ENCODE data around the gene PIGT. TPM values are rescaled to one million over a fixed set of nuclear protein-coding genes. Genes with fewer than 3 reads are reported as not detected.
A peak's percentile ranks its signal among the peaks of the same experiment; 100 is the strongest.

The PIGT gene
- total RNA-seq, 2 experiments from 2014 or later = 44.0 to 65.7 TPM

DNA sequence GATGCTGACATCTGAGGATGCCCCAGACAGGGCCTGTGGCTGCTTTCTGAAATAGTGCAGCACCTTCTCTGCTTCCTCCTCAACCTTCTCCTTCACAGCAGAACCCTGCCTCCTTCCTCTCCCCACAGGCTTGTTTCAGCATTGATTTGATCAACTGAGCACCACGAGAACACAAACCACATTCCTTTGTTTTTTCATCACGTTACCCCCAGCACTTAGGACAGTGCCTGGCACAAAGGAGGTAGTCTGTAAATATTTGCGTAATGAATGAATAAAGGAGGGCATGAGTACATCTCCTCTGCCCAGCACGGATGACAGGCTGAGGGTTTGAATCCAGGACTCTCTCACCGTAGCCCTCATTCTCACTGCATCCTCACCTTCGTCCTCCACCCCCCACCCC, 32.3 kb downstream of the PIGT start:
- ChIA-PET POLR2A (no interaction called here), CTCF (interaction anchor here (2.7 kb wide), 1 partner anchor 136 kb away, joined by 19 read pairs; no protein-coding TSS in a partner anchor)
- H3K4me3 Mint-ChIP-seq = no peak overlapping the region
- H3K27ac Mint-ChIP-seq = no peak overlapping the region
- no peak for DNase-seq
- no peak for ATAC-seq
- H3K36me3 Mint-ChIP-seq (ENCODE audit: low read depth) = no peaks in the 10 kb centered on the region
- peaks cover 16% of the 10 kb centered on the region for H3K4me1 Mint-ChIP-seq
- peaks cover 8% of the 10 kb centered on the region for H3K27me3 Mint-ChIP-seq
- H3K9me3 Mint-ChIP-seq (ENCODE audit: low read depth) = no peaks in the 10 kb centered on the region
- intact Hi-C loops (cut with DNase I, micrococcal nuclease) = no loop called here

- intact Hi-C loops (cut with DNase I, micrococcal nuclease) = no loop called here
- peaks cover 6% of the 10 kb centered on the region for H3K4me1 Mint-ChIP-seq
- ATAC-seq = no peak
These were observed 33.6 kb downstream of the PIGT start for GRCh38 chr20:45449528-45449927.

GRCh38 chr20:45450097-45450818, 34.3 kb downstream of the PIGT start:
- H3K27me3 Mint-ChIP-seq = peaks cover 4% of the 10 kb centered on the region
- no peak overlapping the region for H3K27ac Mint-ChIP-seq
- peak; percentile 53 for ATAC-seq
- H3K36me3 Mint-ChIP-seq (ENCODE audit: low read depth) = no peaks in the 10 kb centered on the region
- intact Hi-C loops (cut with DNase I, micrococcal nuclease) = loop anchor here (1.0 to 5.0 kb wide), 3 partner anchors 76 to 131 kb away; partner anchors contain the start of gene SYS1 (in 1 of the 2)
- peak; percentile 24 for DNase-seq
- H3K4me3 Mint-ChIP-seq = no peak overlapping the region
- ChIA-PET CTCF (interaction anchor here (0.6 to 4.8 kb wide), 24 partner anchors 9 to 349 kb away, joined by 3 to 48 read pairs (median 4); partner anchors contain the start of gene SYS1), POLR2A (interaction anchor here (0.5 kb wide), 1 partner anchor 408 kb away, joined by 9 read pairs; no protein-coding TSS in a partner anchor)
- no peaks in the 10 kb centered on the region for H3K9me3 Mint-ChIP-seq (ENCODE audit: low read depth)
- H3K4me1 Mint-ChIP-seq = peaks cover 2% of the 10 kb centered on the region

More at GRCh38 chr20:45449528-45449927, 33.6 kb downstream of the PIGT start:
- no peaks in the 10 kb centered on the region for H3K36me3 Mint-ChIP-seq (ENCODE audit: low read depth)
- DNase-seq = no peak
- ChIA-PET CTCF (interaction anchor here (0.6 to 4.8 kb wide), 24 partner anchors 10 to 350 kb away, joined by 3 to 48 read pairs (median 4); partner anchors contain the start of gene SYS1), POLR2A (no interaction called here)
- H3K27me3 Mint-ChIP-seq = peaks cover 8% of the 10 kb centered on the region
- no peaks in the 10 kb centered on the region for H3K9me3 Mint-ChIP-seq (ENCODE audit: low read depth)
- no peak overlapping the region for H3K4me3 Mint-ChIP-seq
- no peak overlapping the region for H3K27ac Mint-ChIP-seq

- H3K4me3 Mint-ChIP-seq = no peak overlapping the region
- no peak overlapping the region for H3K27ac Mint-ChIP-seq
- intact Hi-C loops (cut with DNase I, micrococcal nuclease) = loop anchor here in 1 of 2 experiments (5.0 kb wide), 1 partner anchor 90 kb away; the partner anchor contains the start of gene SYS1
- H3K27me3 Mint-ChIP-seq = no peaks in the 10 kb centered on the region
- no peak for ATAC-seq
- no peaks in the 10 kb centered on the region for H3K9me3 Mint-ChIP-seq (ENCODE audit: low read depth)
- CTCF ChIA-PET = interaction anchor here (0.6 to 4.8 kb wide), 14 partner anchors 9 to 331 kb away, joined by 3 to 48 read pairs (median 4); partner anchors contain the start of gene MATN4
- no peak for DNase-seq
- no peaks in the 10 kb centered on the region for H3K4me1 Mint-ChIP-seq
- no peaks in the 10 kb centered on the region for H3K36me3 Mint-ChIP-seq (ENCODE audit: low read depth)
- POLR2A ChIA-PET = no interaction called here
These were observed 36.3 kb downstream of the PIGT start for GRCh38 chr20:45452238-45452637.

GRCh38 chr20:45452772-45453691, 37.1 kb downstream of the PIGT start:
- no peak for DNase-seq
- ChIA-PET CTCF (interaction anchor here (0.6 to 4.8 kb wide), 25 partner anchors 9 to 1762 kb away, joined by 3 to 48 read pairs (median 4); partner anchors contain the start of genes MATN4 and SYS1), POLR2A (interaction anchor here (0.6 to 0.7 kb wide), 2 partner anchors 76 to 134 kb away, joined by 3 read pairs; no protein-coding TSS in a partner anchor)
- Mint-ChIP-seq H3K36me3 (ENCODE audit: low read depth) (no peaks in the 10 kb centered on the region), H3K9me3 (ENCODE audit: low read depth) (no peaks in the 10 kb centered on the region), H3K4me3 (no peak overlapping the region), H3K27me3 (no peaks in the 10 kb centered on the region), H3K27ac (no peak overlapping the region), H3K4me1 (no peaks in the 10 kb centered on the region)
- intact Hi-C loops (cut with DNase I, micrococcal nuclease) = loop anchor here in 1 of 2 experiments (5.0 kb wide), 1 partner anchor 91 kb away; the partner anchor contains the start of gene SYS1
- ATAC-seq = no peak

GRCh38 chr20:45456632-45457031, 40.7 kb downstream of the PIGT start:
- ChIA-PET POLR2A (interaction anchor here (0.6 kb wide), 1 partner anchor 318 kb away, joined by 3 read pairs; no protein-coding TSS in a partner anchor), CTCF (interaction anchor here (0.5 to 5.4 kb wide), 5 partner anchors 12 to 393 kb away, joined by 3 to 34 read pairs (median 3); no protein-coding TSS in a partner anchor)
- no peaks in the 10 kb centered on the region for H3K36me3 Mint-ChIP-seq (ENCODE audit: low read depth)
- peaks cover 2% of the 10 kb centered on the region for H3K27me3 Mint-ChIP-seq
- H3K4me3 Mint-ChIP-seq = no peak overlapping the region
- H3K27ac Mint-ChIP-seq = no peak overlapping the region
- no peaks in the 10 kb centered on the region for H3K4me1 Mint-ChIP-seq
- intact Hi-C loops (cut with DNase I, micrococcal nuclease) = loop anchor here (1.0 kb wide), 1 partner anchor 315 kb away; no protein-coding TSS in a partner anchor
- ATAC-seq = peak; percentile 81
- no peaks in the 10 kb centered on the region for H3K9me3 Mint-ChIP-seq (ENCODE audit: low read depth)
- DNase-seq = peak; percentile 75

GRCh38 chr20:45459606-45460005, 43.7 kb downstream of the PIGT start:
- no peaks in the 10 kb centered on the region for H3K9me3 Mint-ChIP-seq (ENCODE audit: low read depth)
- no peak for ATAC-seq
- ChIA-PET CTCF (interaction anchor here (0.6 to 3.5 kb wide), 9 partner anchors 10 to 880 kb away, joined by 3 to 15 read pairs (median 4); no protein-coding TSS in a partner anchor), POLR2A (interaction anchor here (0.6 kb wide), 1 partner anchor 18 kb away, joined by 3 read pairs; no protein-coding TSS in a partner anchor)
- no peak for DNase-seq
- H3K36me3 Mint-ChIP-seq (ENCODE audit: low read depth) = no peaks in the 10 kb centered on the region
- H3K4me1 Mint-ChIP-seq = no peaks in the 10 kb centered on the region
- H3K4me3 Mint-ChIP-seq = no peak overlapping the region
- intact Hi-C loops (cut with DNase I, micrococcal nuclease) = no loop called here
- peaks cover 4% of the 10 kb centered on the region for H3K27me3 Mint-ChIP-seq
- no peak overlapping the region for H3K27ac Mint-ChIP-seq

- no peaks in the 10 kb centered on the region for H3K9me3 Mint-ChIP-seq (ENCODE audit: low read depth)
- peaks cover 5% of the 10 kb centered on the region for H3K27me3 Mint-ChIP-seq
- no peaks in the 10 kb centered on the region for H3K36me3 Mint-ChIP-seq (ENCODE audit: low read depth)
- H3K4me1 Mint-ChIP-seq = no peaks in the 10 kb centered on the region
- DNase-seq (no peak), ATAC-seq (no peak)
- no peak overlapping the region for H3K4me3 Mint-ChIP-seq
- POLR2A ChIA-PET = no interaction called here
- no peak overlapping the region for H3K27ac Mint-ChIP-seq
- intact Hi-C loops (cut with DNase I, micrococcal nuclease) = no loop called here
- CTCF ChIA-PET = interaction anchor here (2.4 kb wide), 1 partner anchor 8 kb away, joined by 14 read pairs; no protein-coding TSS in a partner anchor
These were observed 45.3 kb downstream of the PIGT start for GRCh38 chr20:45461225-45461624.

DNA sequence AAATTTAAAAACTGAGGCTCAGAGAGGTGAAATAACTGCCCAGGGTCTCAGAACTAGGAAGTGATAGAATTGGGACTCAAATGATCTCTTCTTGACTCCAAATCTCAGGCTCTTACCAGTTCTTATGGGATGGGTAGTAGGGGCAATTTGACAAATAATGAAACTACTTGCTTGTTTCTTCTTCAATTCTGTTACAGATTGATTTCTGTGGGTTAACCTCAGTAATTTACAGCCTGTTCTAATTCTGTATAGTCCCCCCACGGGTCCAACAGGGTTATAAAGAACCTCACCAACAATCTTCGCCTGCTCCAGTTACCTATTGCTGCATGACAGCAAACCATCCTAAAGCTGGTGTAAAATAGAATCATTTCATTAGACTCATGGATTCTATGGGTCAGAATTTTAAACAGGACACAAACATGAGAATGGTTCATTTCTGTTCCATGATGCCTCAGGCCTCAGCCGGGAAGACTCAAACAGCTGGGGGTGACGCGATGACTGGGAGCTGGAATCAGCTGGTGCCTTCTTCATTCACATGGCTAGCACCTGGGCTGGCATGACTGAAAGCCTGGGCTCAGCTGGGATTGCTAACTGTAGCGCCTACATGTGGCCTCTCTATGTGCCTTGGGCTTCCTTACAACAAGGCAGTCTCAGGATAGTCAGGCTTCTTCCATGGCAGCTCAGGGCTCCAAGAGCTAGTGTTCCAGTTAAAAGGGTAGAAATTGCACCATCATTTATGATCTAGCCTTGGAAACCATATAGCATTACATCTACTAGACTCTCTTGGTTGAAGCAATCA, 47.0 kb downstream of the PIGT start:
- Mint-ChIP-seq H3K4me3 (no peak overlapping the region), H3K27ac (no peak overlapping the region), H3K4me1 (no peaks in the 10 kb centered on the region), H3K27me3 (peaks cover 12% of the 10 kb centered on the region), H3K9me3 (ENCODE audit: low read depth) (no peaks in the 10 kb centered on the region), H3K36me3 (ENCODE audit: low read depth) (no peaks in the 10 kb centered on the region)
- ChIA-PET POLR2A (no interaction called here), CTCF (interaction anchor here (0.6 to 2.4 kb wide), 6 partner anchors 10 to 308 kb away, joined by 3 to 14 read pairs (median 3); partner anchors contain the start of gene SYS1)
- DNase-seq (no peak), ATAC-seq (no peak)
- intact Hi-C loops (cut with DNase I, micrococcal nuclease) = no loop called here

GRCh38 chr20:45463709-45464108, 47.8 kb downstream of the PIGT start:
- H3K4me3 Mint-ChIP-seq = no peak overlapping the region
- DNase-seq = no peak
- H3K36me3 Mint-ChIP-seq (ENCODE audit: low read depth) = no peaks in the 10 kb centered on the region
- H3K27me3 Mint-ChIP-seq = peaks cover 14% of the 10 kb centered on the region
- intact Hi-C loops (cut with DNase I, micrococcal nuclease) = no loop called here
- ChIA-PET CTCF (interaction anchor here (1.5 to 3.0 kb wide), 3 partner anchors 11 to 101 kb away, joined by 7 to 14 read pairs (median 13); partner anchors contain the start of gene SYS1), POLR2A (no interaction called here)
- no peak overlapping the region for H3K27ac Mint-ChIP-seq
- H3K9me3 Mint-ChIP-seq (ENCODE audit: low read depth) = no peaks in the 10 kb centered on the region
- peak; percentile 74 for ATAC-seq
- no peaks in the 10 kb centered on the region for H3K4me1 Mint-ChIP-seq

All from activated CD4-positive, alpha-beta T cell treated with anti-CD3 and anti-CD28 coated beads for 36 hours (primary cell).